HG03045 (cell line): Measurements from ENCODE around the gene NFAM1.

Experiments
- ATAC-seq: cut with Tn5 transposase; IDR thresholded peaks from one replicate; pipeline ENCODE4 v1.9.1; 2021; ENCODE audit warnings: mild to moderate bottlenecking, moderate library complexity; ENCODE audit not compliant: unreplicated experiment

Gene NFAM1

DNA sequence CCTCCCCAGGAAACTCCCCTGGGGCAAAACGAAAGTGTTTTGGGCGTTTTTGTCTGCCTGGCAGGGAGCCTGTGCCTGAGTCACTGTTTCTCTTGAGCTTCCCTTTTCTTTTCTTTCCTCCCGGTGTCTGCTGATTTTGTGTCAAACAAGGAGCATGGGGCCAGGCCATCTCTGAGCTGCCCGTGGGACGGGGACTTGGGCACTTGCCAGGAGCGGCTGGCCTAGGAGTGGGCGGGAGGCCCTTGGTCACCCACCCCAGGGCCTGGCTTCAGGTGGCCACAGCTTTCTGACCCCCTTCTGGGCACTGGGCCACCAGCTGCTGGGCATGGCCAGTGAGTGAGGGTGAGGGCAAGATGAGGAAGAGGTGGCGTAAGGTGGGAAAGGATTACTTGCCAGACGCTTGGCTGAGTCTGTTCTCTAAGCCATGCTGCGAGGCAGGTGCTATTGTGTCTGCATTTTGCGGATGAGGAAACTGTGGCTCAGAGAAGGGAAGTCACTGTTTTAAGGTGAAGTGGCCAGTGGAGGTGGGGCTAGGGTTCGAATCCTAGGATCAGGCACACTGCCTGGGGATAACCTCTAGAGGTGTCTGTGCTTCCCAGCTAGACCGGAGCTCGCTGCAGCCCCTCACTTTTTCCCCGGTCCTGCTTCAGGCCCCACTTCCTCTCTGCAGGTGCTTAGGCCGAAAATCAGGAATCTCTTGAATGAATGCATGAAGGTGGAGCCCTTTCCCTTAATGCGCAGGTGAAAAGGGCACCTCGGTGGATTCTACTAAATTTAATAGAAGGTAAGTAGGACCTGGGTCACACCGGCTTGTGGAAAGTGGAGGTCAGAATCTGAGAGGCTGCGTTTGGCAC is 7.8 kb upstream of the NFAM1 start:
- no peak for ATAC-seq

DNA sequence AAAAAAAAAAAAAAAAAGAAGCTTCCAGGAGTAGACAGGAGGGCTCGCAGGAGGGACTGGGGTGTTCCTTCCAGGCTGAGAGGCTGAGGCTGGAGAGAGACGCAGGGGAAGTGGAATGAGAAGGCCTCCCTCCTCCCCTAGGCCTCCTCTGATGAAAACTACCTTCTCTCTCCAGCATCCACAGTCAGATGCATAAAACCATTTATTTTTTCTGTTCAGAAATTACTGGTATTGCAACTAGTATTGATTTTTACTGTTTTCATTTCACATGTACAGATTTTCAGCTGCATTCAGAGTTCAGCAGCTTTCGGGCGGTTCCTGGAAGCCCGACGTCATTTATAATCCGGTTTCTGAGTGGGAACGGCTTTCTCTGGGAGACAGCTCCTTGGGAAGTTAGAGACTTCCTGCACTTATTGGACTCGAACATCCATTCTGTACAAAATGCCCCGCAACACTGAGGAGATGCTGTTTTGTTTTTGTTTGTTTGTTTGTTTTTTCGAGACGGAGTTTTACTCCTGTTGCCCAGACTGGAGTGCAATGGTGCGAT is 6.9 kb upstream of the NFAM1 start:
- no peak for ATAC-seq

DNA sequence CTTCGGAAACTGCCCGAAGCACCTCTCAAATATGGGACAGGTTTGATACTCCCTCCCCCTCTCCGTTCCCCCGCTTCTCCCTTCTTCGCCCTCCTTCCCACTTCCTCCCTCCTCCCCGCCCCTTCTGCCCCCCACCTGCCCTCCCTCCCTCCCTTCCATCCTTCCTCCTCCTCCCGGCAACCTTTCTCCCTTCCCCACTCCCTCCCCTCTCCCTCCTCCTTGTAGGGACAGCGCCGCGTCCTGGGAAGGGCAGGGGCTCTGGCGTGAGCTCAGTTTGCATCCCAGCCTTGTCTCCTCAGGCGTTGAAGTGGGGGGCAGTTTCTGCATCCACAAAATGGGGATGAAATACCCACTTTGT is 6.1 kb upstream of the NFAM1 start:
- no peak for ATAC-seq

- no peak for ATAC-seq
These were observed 5.5 kb upstream of the NFAM1 start for GRCh38 chr22:42437488-42438292.

DNA sequence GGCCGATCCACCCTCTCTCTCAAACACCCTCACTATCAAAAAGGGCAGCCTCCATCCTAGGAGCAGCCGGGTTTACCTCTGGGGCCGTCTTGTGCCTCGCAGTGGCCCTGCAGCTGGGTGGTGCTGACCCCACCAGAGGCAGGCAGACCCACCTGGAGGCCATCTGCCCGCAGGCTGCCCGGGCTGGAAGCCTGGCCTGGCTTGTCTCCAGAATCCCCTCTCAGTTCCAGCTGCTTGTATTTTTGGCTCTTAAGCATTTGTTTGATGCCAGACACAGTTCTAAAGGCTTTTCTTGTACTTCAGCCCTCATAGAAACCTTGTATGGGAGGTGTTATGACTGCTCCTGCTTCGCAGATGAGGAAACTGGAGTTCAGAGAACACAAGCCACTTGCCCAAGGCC is 4.2 kb upstream of the NFAM1 start:
- no peak for ATAC-seq

GRCh38 chr22:42434748-42435425 is 2.7 kb upstream of the NFAM1 start:
- ATAC-seq: no peak

GRCh38 chr22:42433754-42434682 is 1.8 kb upstream of the NFAM1 start:
- ATAC-seq: no peak

DNA sequence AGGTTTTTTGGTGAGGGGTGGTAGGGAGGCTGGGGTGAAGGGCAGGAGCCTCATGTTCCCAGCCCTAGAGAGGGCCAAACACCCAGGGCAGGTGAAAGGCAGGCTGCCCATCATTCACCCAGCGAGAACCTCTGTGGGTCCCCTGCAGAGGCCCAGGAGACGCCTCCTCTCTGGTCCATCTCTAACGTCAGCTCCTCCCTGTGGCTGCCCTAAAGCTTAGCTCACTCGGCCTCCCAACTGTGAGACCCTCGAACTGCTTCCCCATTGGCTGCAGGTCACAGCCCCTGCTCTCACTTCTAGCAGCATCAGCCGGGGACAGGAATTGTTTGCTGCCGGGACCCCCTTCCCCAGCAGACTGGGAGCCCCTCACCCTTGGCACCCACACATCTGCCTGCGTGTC is 615 bp upstream of the NFAM1 start:
- ATAC-seq: no peak

- ATAC-seq: no peak
These were observed 693 bp downstream of the NFAM1 start for GRCh38 chr22:42431401-42432019.

GRCh38 chr22:42430528-42431125 is 1.6 kb downstream of the NFAM1 start:
- ATAC-seq: no peak

- no peak for ATAC-seq
These were observed 3.4 kb downstream of the NFAM1 start for GRCh38 chr22:42428760-42429159.

GRCh38 chr22:42428025-42428424 is 4.2 kb downstream of the NFAM1 start:
- no peak for ATAC-seq

DNA sequence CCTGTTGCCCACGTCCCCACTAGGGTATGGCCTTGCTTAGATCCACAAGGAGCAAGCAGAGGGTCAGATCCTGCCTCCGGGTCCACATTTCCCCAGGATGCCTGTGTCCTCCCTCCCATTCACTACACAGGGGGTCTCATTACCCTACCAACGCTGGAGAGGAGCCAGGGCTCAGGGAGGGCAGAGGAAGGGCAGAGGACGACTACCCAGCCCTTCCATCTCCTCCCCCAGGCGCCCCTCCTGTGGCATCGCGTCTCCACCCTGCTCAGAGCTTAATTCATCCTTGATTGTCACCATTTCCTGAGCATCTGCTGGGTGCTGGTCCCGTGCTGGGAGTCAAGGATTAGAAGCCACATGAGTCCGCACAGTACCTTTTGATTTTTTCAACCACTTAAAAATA is 5.0 kb downstream of the NFAM1 start:
- no peak for ATAC-seq

DNA sequence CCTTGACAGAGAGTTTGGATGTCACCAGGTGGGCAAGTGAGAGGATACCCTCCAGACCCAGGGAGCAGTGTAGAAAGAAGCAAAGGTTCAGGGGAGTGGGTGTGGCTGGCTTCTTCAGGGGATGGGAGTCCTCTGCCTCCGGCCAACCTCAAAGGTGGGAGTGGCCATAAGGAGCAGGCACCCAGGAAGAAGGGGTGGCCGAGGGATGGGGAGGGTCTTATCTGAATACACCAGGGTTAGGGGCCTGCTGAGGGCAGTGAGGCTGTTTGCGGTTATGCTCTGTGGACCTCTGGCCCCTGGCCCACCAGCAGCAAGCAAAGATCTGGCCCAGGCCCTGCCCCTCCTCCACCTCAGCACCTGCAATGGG is 6.2 kb downstream of the NFAM1 start:
- ATAC-seq: no peak

GRCh38 chr22:42425337-42425988 is 6.7 kb downstream of the NFAM1 start:
- ATAC-seq: no peak

DNA sequence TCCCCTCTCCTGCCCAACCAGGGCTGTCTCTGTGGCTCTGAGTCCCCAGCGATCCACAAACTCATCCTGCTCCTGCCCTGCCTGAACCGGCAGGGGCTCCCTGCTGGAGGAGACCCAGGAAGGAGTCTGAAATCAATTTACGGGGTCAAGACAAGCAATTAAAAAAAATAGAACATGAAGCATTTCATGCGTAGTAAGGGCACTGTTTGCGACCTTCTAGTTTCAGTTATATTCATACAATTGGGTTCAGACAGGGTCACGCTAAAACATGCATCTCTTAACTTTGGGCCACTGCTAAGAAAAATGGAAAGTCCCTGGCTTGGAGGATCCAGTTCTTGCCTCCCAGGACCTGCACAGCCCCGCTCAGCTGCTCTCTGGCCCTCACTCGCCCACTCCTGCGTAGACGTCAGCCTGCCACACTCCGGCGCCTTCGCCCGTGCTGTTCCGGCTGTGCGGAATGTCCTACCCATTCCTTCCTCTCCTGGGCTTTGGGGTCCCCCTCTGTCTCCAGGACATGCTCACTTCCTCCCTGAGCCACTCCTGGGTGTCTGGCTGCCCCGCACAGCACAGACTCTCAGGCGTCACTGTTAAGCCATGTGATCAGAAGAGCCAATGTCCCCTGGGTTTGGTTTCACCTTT is 12.8 kb downstream of the NFAM1 start:
- ATAC-seq: no peak

- no peak for ATAC-seq
These were observed 13.4 kb downstream of the NFAM1 start for GRCh38 chr22:42418811-42419242.

GRCh38 chr22:42417645-42418305 is 14.4 kb downstream of the NFAM1 start:
- no peak for ATAC-seq
